Inferior parietal cortex (tissue), 1 donor: ENCODE measurements around the gene CARMIL1.
"Not testable (repeated sequence)": the region's sequence is repeated elsewhere in the genome, so short reads cannot be mapped to it uniquely, and the experiment has no call there.

Source experiments
- DNase-seq: peaks from one replicate; pipeline ENCODE4 v3.0.0-alpha.2; 2016; ENCODE audit errors: extremely low spot score

CARMIL1 gene

DNA sequence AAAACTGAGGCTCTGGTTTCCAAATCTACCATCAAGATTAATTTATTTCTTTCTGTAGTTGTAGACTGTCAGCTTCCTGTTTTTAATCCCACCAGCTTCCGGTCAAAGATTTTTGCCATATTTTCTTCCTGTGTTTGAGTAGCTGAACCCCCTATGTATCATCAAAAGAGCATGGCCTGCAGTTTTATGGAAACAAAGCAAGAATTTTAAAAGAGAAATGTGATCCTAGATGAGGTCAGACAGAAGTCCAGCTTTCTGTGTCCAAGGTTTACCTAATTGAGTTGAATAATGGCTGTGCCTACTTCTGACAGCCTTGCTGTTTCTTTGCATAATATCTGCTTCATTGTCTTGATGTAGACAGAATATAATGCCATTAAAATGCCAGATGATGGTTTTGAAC is 163.7 kb downstream of the CARMIL1 start:
- no peak for DNase-seq

GRCh38 chr6:25444521-25444920 is 165.3 kb downstream of the CARMIL1 start:
- not testable (repeated sequence) for DNase-seq

- no peak for DNase-seq
Measured at GRCh38 chr6:25446830-25447569, 167.8 kb downstream of the CARMIL1 start.

GRCh38 chr6:25447570-25447929 is 168.4 kb downstream of the CARMIL1 start:
- no peak for DNase-seq

- DNase-seq: no peak
Measured at GRCh38 chr6:25448965-25449538, 169.9 kb downstream of the CARMIL1 start.

DNA sequence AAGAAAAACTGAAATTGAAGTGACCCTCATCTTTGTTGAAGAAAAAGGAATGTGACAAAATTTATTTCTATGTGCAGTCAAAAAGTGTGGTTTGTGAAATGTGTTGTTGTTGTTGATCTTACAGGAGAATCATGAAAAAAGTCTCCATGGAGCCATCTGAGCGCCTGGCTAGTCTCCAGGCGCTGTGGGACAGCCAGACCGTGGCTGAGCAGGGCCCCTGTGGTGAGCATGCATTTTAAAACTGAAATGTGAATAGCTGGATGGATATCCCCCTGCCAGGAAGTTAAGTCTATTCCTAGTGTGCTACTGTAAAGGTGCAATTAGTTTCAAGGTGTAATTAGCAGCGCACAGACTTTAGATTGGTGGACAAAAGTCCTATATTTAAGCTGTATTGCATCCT is 170.6 kb downstream of the CARMIL1 start:
- DNase-seq: no peak

DNA sequence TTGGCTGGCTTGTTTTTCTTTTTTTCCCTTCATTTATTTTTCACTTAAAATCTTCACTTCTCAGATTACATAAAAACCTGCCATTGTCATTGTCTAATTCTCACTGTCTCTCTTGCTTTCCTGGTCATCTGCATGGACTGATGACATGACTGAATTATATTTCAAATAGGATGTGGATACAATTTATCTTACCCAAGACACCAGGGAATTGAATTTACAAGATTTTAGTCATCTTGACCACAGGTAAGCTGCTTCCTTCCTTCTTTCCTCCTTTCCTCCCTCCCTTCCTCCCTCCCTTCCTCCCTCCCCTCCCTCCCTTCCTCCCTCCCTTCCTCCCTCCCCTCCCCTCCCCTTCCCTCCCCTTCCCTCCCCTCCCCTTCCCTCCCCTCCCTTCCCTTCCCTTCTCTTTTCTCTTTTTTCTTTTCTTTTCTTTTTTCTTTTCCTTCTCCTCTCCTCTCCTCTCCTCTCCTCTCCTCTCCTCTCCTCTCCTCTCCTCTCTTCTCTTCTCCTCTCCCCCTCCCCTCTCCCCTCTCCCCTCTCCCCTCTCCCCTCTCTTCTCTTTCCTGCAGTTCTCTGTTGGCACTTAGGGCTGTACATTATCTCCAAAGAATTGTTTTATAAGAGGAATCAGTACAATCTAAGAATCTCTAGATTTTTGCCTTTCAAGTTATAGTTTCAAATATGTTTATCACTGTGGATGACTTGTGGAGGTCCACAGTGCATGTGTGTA is 171.5 kb downstream of the CARMIL1 start:
- no peak for DNase-seq

- no peak for DNase-seq
Measured at GRCh38 chr6:25452031-25452430, 172.9 kb downstream of the CARMIL1 start.

GRCh38 chr6:25453288-25453687 is 174.1 kb downstream of the CARMIL1 start:
- DNase-seq: no peak

GRCh38 chr6:25454136-25454535 is 175.0 kb downstream of the CARMIL1 start:
- DNase-seq: no peak

- DNase-seq: no peak
Measured at GRCh38 chr6:25456249-25457040, 177.3 kb downstream of the CARMIL1 start.

GRCh38 chr6:25457516-25457915 is 178.3 kb downstream of the CARMIL1 start:
- no peak for DNase-seq

DNA sequence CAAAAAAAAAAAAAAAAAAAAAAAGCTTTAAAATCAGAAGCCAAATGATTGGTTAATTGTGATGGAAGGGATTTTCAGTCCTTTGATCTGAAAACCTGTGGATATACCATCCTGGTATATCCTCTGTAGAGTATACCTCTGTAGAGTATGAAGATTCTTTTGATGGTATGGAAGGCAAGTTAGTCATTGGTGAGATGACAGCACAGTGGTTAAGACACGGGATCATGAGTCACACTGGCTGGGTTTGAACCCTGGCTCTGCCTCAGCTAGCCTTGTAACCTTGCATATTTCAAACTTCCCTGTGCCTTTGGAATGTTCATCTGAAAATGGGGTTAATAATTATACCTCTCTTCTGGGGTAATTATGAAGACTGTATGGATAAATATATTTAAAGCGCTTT is 179.3 kb downstream of the CARMIL1 start:
- no peak for DNase-seq

DNA sequence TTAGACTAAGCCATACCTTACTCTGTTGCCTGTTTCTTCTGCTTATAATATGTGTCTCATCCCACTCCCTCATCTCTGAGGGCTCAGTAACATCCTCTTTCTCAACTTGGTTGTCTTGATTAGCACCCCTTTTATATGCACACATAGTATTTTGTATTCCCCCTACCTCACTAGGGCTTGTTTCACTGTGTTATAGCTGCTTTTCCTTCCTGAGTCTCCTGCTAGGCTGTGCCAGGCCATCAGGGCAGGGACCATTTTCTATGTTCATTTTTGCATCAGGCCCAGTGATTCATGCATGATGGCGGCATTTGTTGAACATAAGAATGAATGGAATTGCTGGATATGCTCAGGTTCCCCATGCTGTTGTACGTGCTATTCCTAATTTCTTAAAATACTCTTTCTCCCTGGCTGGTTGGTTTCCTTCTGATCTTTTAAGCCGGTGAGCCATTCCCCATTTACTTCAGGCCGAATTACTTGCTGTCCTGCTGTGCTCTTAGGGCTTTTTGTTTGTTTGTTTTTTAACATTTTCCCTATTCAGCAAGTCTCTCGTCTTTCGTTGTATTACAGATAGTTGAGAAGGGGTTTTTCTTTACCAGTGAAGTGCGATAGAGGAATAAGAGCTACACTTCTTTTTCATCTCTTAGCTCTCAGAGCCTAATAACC is 183.2 kb downstream of the CARMIL1 start:
- DNase-seq: no peak

- no peak for DNase-seq
Measured at GRCh38 chr6:25463441-25463840, 184.3 kb downstream of the CARMIL1 start.

- no peak for DNase-seq
Measured at GRCh38 chr6:25464225-25464624, 185.1 kb downstream of the CARMIL1 start.

GRCh38 chr6:25465941-25466340 is 186.8 kb downstream of the CARMIL1 start:
- no peak for DNase-seq

DNA sequence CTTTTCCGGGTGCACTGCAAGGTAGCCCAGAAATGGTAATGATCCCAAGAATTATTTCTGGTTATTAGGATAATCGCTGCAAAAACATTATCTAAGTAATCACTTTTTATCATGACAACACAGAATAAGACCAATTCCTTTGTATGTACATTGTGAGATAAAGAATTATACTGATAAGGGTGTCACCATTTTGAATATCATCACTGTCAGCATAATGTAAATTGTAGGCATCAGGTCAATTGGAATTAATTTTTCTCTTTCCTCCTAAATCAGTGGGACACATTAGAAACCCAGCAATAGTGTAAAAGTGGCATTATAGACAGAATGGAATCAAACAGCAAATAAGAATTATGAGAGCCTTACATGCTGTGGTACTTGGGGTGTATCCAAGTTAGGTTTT is 189.7 kb downstream of the CARMIL1 start:
- DNase-seq: no peak

- DNase-seq: no peak
Measured at GRCh38 chr6:25469797-25470388, 190.7 kb downstream of the CARMIL1 start.

- DNase-seq: no peak
Measured at GRCh38 chr6:25472306-25472705, 193.1 kb downstream of the CARMIL1 start.

GRCh38 chr6:25472906-25473305 is 193.7 kb downstream of the CARMIL1 start:
- DNase-seq: no peak
